ENCODE results near the gene SLC9A1. TPM values are rescaled to one million over a fixed set of nuclear protein-coding genes. Genes with fewer than 3 reads are reported as not detected.

SLC9A1 gene
- total RNA-seq = 10 to 100 TPM; 21.2 to 40.4 (median 35.0) TPM
- polyA plus RNA-seq = 10 to 100 TPM in 1 of 3 donors, 1 to 10 TPM in 2; 6.0 to 14.8 (median 7.7) TPM
- long read RNA-seq, donor 1, partial matches to known transcripts = 12 of 12 reads
- long read RNA-seq, donor 1, other reads (novel, unspliced or antisense) = 0 of 12 reads
- long read RNA-seq, donor 2, full-length matches to known transcripts = 1 of 1 reads
- long read RNA-seq, donor 2, partial matches to known transcripts = 0 of 1 reads
- long read RNA-seq, donor 2, other reads (novel, unspliced or antisense) = 0 of 1 reads

DNA sequence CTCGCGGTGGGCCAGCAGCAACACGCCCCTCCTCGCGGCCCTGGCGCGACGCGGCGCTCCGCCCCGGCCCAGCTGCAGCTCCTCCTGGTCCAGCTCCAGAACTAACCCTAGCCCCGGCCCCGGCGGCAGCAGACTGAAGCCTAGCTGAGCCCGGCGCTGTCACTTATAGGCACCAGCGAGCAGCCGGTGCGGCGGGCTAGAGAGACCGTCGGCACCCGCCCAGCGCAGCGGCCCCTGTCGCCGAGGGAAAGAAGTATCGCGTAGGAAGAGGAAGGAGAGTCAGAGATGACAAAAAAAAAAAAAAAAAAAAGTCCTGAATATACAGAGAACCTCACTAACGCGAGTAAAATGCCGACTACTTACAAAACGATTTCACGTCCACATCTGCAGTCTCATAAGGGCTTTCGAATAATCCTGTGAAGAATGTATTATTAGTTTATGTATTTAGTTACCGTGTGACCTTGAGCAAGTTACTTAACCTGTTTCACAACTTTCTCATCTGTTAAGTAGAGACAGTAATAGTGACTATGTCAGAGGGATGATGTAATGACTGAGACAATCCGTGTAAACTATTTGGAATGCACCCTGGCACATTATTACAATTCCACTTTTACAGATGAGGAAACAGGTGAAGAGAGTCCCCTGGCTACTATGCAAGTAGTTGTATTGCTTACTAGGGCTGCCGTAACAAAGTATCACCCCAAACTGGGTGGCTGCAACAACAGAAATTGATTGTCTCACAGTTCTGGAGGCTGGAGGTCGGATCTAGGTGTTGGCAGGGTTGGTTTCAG lies at the start of gene SLC9A1:
Gene SLC9A1 (minus strand): TSS at position 135 of the 791 bp plus-strand sequence. CDS start 791 bp downstream, outside the sequence.
- Histone ChIP-seq H3K36me3 (no peaks in the 10 kb centered on the region), H3K4me3 (peak within 1 kb of the TSS; percentile 42 to 86 (median 62)), H3K27ac (peak within 1 kb of the TSS; percentile 84 to 97 (median 92)), H3K4me1 (peaks cover 32 to 60% (median 53%) of the 10 kb centered on the region in 6 donors), H3K9me3 (no peaks in the 10 kb centered on the region), H3K27me3 (replicated peaks in 1 of 7) (no peaks in the 10 kb centered on the region)
- intact Hi-C loops (cut with DNase I; ENCODE audit: low total_unique reads) = loop anchor here (10.0 kb wide), 1 partner anchor 50 kb away; no protein-coding TSS in a partner anchor
- TF ChIP-seq, protein P1, sequence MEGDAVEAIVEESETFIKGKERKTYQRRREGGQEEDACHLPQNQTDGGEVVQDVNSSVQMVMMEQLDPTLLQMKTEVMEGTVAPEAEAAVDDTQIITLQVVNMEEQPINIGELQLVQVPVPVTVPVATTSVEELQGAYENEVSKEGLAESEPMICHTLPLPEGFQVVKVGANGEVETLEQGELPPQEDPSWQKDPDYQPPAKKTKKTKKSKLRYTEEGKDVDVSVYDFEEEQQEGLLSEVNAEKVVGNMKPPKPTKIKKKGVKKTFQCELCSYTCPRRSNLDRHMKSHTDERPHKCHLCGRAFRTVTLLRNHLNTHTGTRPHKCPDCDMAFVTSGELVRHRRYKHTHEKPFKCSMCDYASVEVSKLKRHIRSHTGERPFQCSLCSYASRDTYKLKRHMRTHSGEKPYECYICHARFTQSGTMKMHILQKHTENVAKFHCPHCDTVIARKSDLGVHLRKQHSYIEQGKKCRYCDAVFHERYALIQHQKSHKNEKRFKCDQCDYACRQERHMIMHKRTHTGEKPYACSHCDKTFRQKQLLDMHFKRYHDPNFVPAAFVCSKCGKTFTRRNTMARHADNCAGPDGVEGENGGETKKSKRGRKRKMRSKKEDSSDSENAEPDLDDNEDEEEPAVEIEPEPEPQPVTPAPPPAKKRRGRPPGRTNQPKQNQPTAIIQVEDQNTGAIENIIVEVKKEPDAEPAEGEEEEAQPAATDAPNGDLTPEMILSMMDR (IDR thresholded peaks at IDR 0.05 in 8 of 11, conservative IDR thresholded peaks at IDR 0.05 in 3 of 11) = peak; percentile 76 to 94 (median 87)
- TF ChIP-seq POLR2A (IDR thresholded peaks at IDR 0.05) (peak; percentile 96 to 100 (median 99)), POLR2AphosphoS5 (IDR thresholded peaks at IDR 0.05) (peak; percentile 100)
- 3 to 6% (median 4%) methylated on average over 39 to 40 of the region's 40 CpGs for WGBS, 5 donors
- peak; percentile 99 for DNase-seq

DNA sequence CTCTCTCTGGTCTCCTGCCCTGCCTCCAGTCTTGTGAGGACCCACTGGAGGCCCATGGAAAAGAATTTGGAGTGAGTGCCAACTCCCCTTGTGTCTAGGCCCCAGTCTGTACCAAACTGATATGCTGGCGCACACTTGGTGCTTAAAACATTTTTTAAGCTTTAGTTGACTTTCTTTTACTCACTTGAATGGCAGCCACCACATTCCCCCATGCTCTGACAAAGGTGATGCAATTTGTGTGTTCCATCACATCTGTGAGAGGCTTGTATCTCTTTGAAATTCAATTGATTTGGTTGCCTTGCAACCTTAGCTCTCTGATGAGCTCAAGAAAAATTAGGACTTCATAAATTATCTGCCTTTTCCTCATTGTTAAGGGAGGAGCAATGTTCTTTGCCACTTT lies 49.0 kb upstream of the SLC9A1 start:
- no peaks in the 10 kb centered on the region for H3K27me3 ChIP-seq (replicated peaks in 1 of 7)
- no peaks in the 10 kb centered on the region for H3K9me3 ChIP-seq
- H3K27ac ChIP-seq = no peak overlapping the region
- intact Hi-C loops (cut with DNase I; ENCODE audit: low total_unique reads) = no loop called here
- 89 to 100% (median 98%) methylated on average over 1 of the region's 1 CpG for WGBS, 5 donors
- H3K4me3 ChIP-seq = no peak overlapping the region
- TF ChIP-seq POLR2A (IDR thresholded peaks at IDR 0.05) = no peak
- TF ChIP-seq, protein P1 (IDR thresholded peaks at IDR 0.05 in 8 of 11, conservative IDR thresholded peaks at IDR 0.05 in 3 of 11) = no peak
- TF ChIP-seq POLR2AphosphoS5 (IDR thresholded peaks at IDR 0.05) = no peak
- H3K4me1 ChIP-seq = no peaks in the 10 kb centered on the region
- DNase-seq = no peak
- H3K36me3 ChIP-seq = no peaks in the 10 kb centered on the region

DNA sequence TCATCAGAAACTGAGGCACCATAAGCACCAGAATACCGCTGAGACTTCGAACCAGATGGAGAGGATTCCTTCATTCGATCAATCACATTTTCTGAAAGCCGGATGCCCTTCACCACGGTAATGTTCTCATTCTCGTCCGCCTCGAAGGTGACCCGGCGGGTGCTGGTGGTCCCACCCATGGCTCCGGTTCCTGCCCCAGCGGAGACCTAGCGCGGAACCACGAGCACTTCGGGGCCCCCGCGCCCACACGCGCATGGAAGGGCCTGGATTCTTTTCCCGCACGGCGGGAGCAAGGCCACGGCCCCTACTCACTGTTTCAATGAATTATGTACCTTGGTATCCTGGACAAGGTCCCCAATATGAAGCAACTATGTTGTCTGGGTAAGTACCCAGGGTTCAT lies 46.4 kb upstream of the SLC9A1 start:
- no peak for DNase-seq
- TF ChIP-seq POLR2AphosphoS5 (IDR thresholded peaks at IDR 0.05) = no peak
- no peaks in the 10 kb centered on the region for H3K27me3 ChIP-seq (replicated peaks in 1 of 7)
- H3K27ac ChIP-seq = no peak overlapping the region
- no peaks in the 10 kb centered on the region for H3K36me3 ChIP-seq
- no peak overlapping the region for H3K4me3 ChIP-seq
- H3K9me3 ChIP-seq = no peaks in the 10 kb centered on the region
- 93 to 96% (median 95%) methylated on average over 24 of the region's 24 CpGs for WGBS, 5 donors
- intact Hi-C loops (cut with DNase I; ENCODE audit: low total_unique reads) = no loop called here
- peaks cover 5 to 16% (median 11%) of the 10 kb centered on the region in 6 donors for H3K4me1 ChIP-seq

DNA sequence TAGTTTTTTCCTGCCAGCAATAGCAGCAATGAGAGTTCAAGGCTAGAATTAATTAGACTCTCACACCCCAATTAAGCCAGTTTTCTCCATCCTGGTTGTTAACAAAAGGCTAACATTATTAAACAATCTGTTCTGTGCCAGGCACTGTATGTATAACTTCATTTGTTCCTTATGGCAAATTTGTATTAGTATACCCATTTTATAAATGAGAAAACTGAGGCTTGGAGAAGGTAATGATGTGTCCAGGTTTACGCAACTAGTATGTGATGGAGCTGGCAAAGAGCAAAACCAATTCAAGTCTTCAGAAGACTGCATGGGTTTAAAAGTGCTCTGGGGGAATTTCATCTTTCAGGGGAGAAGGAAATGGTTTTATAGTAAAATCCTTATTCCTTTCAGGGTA lies 38.3 kb upstream of the SLC9A1 start:
- intact Hi-C loops (cut with DNase I; ENCODE audit: low total_unique reads) = loop anchor here (10.0 kb wide), 1 partner anchor 88 kb away; no protein-coding TSS in a partner anchor
- 93 to 100% (median 98%) methylated on average over 1 of the region's 1 CpG for whole genome bisulfite sequencing, 5 donors
- TF ChIP-seq POLR2A (IDR thresholded peaks at IDR 0.05) = no peak
- TF ChIP-seq, protein P1 (IDR thresholded peaks at IDR 0.05 in 8 of 11, conservative IDR thresholded peaks at IDR 0.05 in 3 of 11) = no peak
- no peak for TF ChIP-seq POLR2AphosphoS5 (IDR thresholded peaks at IDR 0.05)

More for the DNA sequence above, 38.3 kb upstream of the SLC9A1 start:
- H3K27ac ChIP-seq = peak overlapping the region in 4 of 8 donors; percentile 8 to 58 (median 36)
- no peak for DNase-seq
- no peak overlapping the region for H3K4me3 ChIP-seq
- no peaks in the 10 kb centered on the region for H3K36me3 ChIP-seq
- no peaks in the 10 kb centered on the region for H3K27me3 ChIP-seq (replicated peaks in 1 of 7)
- H3K9me3 ChIP-seq = no peaks in the 10 kb centered on the region
- H3K4me1 ChIP-seq = peaks cover 5 to 27% (median 9%) of the 10 kb centered on the region in 6 donors

Data from spleen (tissue), 13 donors.